ENCODE data around the gene ZMAT5. TPM values are rescaled to one million over a fixed set of nuclear protein-coding genes. Genes with fewer than 3 reads are reported as not detected.
"Not testable (repeated sequence)": the region's sequence is repeated elsewhere in the genome, so short reads cannot be mapped to it uniquely, and the experiment has no call there.

Gene ZMAT5
- total RNA-seq, 1 donor from 2014 or later = 18.7 TPM

GRCh38 chr22:29786031-29786430 is 19.2 kb upstream of the ZMAT5 start:
- no peak for DNase-seq (ENCODE audit: low spot score)

GRCh38 chr22:29784451-29785361 is 17.9 kb upstream of the ZMAT5 start:
- DNase-seq (ENCODE audit: low spot score) = peak; percentile 65

- DNase-seq (ENCODE audit: low spot score) = peak; percentile 89
Measured at GRCh38 chr22:29782061-29782845, 15.4 kb upstream of the ZMAT5 start.

- no peak for DNase-seq (ENCODE audit: low spot score)
Measured at GRCh38 chr22:29780748-29781676, 14.2 kb upstream of the ZMAT5 start.

GRCh38 chr22:29780220-29780619 is 13.4 kb upstream of the ZMAT5 start:
- no peak for DNase-seq (ENCODE audit: low spot score)

- DNase-seq (ENCODE audit: low spot score) = no peak
Measured at GRCh38 chr22:29773233-29773632, 6.4 kb upstream of the ZMAT5 start.

DNA sequence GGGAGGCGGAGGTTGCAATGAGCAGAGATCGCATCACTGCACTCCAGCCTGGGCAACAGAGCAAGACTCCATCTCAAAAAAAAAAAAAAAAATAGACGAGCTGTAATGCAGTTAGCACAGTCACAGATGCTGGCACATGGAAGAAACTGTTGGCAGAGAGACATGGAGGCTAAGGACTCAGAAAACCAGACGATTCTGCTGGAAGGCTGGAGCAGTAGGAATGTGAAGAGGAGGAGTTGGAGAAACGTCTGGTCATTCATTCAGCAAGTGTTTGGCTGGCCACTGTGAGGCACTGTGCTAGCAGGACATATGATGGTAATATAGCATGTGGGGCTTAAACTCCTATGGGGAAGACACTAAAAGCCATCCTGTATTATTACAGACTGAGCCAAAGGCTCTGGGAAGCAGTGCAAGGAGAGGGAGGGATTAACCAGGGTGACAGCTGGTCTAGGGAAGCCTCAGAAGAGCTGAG is 5.4 kb upstream of the ZMAT5 start:
- DNase-seq (ENCODE audit: low spot score) = no peak

- DNase-seq (ENCODE audit: low spot score) = no peak
Measured at GRCh38 chr22:29769723-29770321, 3.0 kb upstream of the ZMAT5 start.

GRCh38 chr22:29768052-29768693 is 1.4 kb upstream of the ZMAT5 start:
- DNase-seq (ENCODE audit: low spot score) = no peak

DNA sequence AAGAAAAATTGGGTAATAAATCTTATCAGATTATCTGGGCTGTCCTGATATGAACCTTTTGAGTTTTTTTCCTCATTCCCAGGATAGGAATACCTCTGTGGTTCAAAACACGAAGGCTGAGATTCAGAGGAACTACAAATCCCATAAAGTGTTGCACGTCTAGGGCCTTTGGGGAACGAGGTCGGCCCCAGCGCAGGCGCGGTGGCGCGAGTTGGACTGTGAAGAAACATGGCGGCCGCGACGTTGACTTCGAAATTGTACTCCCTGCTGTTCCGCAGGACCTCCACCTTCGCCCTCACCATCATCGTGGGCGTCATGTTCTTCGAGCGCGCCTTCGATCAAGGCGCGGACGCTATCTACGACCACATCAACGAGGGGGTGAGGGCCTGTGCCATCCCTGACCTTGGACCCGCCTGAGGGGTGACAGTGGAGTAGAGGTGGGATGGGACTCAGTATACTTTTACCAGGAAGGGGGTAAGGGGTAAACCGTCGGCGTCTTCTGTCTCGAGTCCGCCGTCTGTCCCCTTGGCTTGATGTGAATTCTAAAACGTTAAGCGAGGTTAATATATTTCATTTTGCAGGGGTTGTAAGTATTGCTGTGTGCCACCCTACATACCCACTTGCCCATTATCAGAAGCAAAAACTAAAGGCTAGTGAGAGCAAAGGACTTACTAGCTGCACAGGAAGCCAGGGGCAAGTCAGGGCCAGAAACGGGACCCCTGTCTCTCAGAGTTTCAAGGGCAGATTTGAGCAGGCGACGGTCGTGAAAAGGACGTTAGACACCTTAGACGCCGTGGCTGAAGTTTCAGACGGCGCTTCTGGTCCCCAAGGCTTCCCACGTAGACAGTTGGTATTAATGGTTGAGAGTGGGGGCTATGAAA is 604 bp upstream of the ZMAT5 start, which contains the start of gene UQCR10:
UQCR10 (plus strand) TSS at position 199 of the 881 bp plus-strand sequence; CDS start at position 229, 30 bp downstream.
- peak; percentile 93 for DNase-seq (ENCODE audit: low spot score)

GRCh38 chr22:29765905-29766631 is 739 bp downstream of the ZMAT5 start:
- no peak for DNase-seq (ENCODE audit: low spot score)

DNA sequence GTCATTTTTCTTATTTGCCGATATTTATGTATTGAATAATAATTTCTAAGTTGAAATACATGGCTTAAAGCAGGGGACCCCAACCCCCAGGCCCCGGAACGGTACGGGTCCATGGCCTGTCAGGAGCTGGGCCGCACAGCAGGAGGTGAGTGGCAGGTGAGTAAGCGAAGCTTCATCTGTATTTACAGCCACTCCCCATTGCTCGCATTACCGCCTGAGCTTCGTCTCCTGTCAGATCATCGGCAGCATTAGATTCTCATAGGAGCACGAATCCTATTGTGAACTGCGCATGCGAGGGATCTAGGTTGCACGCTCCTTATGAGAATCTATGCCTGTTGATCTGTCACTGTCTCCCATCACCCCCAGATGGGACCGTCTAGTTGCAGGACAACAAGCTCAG is 4.5 kb downstream of the ZMAT5 start:
- no peak for DNase-seq (ENCODE audit: low spot score)

- DNase-seq (ENCODE audit: low spot score) = no peak
Measured at GRCh38 chr22:29758959-29759358, 7.8 kb downstream of the ZMAT5 start.

GRCh38 chr22:29758068-29758622 is 8.7 kb downstream of the ZMAT5 start:
- no peak for DNase-seq (ENCODE audit: low spot score)

- DNase-seq (ENCODE audit: low spot score) = no peak
Measured at GRCh38 chr22:29757096-29757495, 9.7 kb downstream of the ZMAT5 start.

DNA sequence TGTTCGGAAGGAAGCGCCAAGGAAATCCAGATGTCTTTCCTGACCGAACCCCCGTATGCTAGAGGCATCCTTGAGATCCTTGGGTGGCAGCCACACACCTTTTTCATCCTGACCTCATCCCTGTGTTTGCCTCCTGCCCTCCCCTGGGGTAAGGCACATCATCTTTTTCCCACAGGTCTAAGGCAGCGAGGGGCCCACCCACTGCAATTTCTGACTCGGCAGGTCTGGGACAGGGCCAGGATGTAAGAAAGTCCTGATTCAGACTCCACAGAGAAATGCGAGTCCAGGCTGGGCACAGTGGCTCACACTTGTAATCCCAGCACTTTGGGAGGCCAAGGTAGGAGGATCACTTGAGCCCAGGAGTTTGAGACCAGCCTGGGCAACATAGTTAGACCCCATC is 10.5 kb downstream of the ZMAT5 start:
- DNase-seq (ENCODE audit: low spot score) = no peak

- DNase-seq (ENCODE audit: low spot score) = no peak
Measured at GRCh38 chr22:29755889-29756288, 10.9 kb downstream of the ZMAT5 start.

DNA sequence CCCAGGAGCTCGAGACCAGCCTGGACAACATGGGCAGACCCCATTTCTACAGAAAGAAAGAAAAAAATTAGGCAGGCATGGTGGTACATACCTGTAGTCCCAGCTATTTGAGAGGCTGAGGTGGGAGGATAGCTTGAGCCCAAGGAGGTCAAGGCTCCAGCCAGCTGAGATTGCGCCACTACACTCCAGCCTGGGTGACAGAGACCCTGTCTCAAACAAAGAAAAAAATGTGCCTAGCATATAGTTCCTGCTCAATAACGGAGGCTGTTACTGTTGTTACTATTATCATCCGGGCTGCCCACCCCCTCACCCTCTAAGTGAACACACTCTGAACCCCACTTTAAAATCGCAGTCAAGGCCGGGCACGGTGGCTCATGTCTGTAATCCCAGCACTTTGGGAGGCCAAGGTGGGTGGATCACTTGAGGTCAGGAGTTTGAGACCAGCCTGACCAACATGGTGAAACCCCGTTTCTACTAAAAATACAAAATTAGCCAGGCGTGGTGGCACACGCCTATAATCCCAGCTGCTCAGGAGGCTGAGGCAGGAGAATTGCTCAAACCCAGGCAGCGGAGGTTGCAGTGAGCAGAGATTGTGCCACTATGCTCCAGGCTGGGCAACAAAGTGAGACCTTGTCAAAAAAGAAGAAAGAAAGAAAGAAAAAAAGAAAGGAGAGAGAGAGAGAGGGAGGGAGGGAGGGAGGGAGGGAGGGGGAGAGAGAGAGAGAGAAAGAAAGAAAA is 12.0 kb downstream of the ZMAT5 start:
- not testable (repeated sequence) for DNase-seq (ENCODE audit: low spot score)
